Dermis microvascular lymphatic vessel endothelial cell (primary cell): ENCODE data around the gene SLC6A13. TPM values are rescaled to one million over a fixed set of nuclear protein-coding genes. Genes with fewer than 3 reads are reported as not detected.
"Not testable (repeated sequence)": the region's sequence is repeated elsewhere in the genome, so short reads cannot be mapped to it uniquely, and the experiment has no call there.

ENCODE experiments used
- DNase-seq, 2 donors: peaks; one replicate each; pipeline versions ENCODE4 v3.0.0 to v3.0.0-alpha.2; 2010; ENCODE audit warnings: low read depth in 2 of 2
- total RNA-seq: library from RNA; depleted of rRNA; stranded (reverse); fragments of >200 nt; gene quantifications from 2 replicates; pipeline ENCODE4 v1.2.1, GENCODE V29; 2014

The SLC6A13 gene
- total RNA-seq, 1 donor from 2014 or later: 0.13 TPM

DNA sequence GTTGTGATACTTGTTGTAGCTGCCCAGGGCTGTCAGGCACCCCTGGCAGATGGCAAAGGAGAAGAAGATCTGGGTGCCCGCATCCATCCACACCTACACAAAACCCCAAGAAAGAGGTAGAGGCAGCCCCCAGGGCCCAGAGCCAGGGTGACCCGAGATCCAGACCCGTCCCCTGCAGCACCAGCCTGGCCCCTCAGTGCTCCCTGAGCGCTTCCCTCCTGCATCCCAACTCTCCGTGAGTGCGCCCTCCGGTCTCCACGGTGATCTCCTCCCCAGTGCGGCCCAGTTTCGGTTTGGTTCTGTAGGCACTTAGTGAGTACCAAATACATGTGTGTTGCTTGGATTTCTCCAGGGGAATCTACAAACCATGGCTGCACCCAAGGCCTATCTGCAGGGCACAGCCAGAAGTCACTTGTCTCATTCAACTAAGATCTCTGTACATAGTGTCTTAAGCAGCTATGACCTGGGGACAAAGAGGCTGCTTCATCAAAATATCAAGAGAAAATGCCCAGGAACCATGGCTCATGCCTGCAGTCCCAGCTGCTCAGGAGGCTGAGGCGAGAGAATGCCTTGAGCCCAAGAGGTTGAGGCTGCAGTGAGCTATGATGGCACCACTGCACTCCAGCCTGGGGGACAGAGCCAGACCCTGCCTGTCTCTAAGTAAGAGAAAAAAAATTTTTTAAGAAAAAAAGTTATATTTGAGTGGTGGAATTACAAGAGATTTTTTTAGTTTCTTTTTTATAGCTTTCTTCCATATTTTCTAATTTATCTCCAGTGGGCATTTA, 64.5 kb downstream of the SLC6A13 start:
- DNase-seq: no peak

DNA sequence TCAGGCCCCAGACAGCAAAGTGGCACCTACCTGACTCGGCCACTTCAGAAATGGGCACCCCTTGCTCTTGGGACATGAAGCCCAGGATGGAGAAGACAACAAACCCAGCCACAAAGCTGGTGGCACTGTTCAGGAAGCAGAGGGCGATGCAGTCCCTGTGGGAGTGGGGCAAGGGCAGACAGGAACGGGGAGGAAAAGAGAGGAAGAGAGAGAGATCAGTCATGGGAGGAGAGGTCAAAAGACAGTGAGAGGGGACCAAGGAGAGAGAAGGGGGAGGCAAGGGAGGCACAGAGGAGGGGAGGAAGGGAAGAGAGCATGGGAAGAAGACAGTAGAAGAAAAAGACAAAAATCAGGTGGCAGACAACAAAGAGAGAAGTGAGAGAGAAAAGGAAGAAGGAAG, 65.3 kb downstream of the SLC6A13 start:
- no peak for DNase-seq

DNA sequence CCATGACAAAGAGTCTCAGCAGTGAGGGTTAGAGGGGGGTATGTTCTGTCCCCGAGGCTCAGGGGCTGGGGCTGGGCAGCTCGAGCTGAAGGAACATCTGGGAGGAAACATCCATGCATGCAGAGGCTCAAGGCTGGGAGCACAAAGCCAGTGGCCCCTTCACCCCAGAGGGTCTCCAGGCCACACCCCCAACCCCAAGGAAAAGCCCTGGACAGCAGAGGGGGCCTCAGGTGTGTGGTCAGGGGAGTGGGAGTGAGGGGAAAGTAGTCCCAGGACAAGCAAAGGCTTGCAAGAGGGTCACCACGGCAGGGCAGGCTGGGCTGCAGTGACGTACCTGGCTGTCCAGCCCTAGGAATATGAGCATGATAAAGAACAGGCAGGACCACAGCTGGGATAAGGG, 66.2 kb downstream of the SLC6A13 start:
- no peak for DNase-seq

DNA sequence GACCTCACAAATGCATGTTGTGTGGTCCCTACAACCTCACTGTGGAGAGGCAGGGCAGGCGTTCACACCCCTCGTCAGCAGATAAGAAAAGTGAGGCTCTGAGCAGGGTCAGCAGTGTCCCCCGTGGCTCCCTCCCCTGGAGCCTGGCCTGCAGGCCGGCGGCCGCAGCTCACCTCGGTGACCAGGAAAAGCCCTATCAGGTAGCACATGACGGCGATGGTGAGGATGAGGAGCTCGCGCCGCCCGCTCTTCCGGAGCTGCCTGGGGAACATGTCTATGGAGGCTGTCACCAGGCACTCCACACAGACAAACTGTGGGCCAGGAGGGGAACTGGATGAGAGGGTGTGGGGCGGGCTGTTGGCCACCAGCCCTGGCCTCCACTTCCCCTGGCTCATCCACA, 66.7 kb downstream of the SLC6A13 start:
- DNase-seq: no peak

DNA sequence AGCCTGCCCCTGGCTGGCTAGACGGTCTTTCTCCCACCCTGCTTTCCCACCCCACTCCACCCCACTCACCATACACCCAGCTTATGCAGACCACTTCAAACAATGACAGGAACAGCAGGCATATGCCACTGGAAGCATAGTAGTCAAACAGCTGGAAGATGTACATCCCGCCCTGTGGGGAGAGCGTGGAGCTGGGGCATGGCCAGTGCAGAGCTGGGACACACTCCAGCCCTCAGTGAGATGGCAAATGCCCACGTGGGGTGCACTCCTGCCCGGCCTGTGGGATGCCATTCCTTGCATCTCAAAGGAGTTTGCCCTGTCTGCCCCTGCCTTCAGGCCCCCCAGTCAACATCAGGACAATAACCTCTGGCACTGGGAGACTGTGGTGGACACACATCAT, 67.5 kb downstream of the SLC6A13 start:
- DNase-seq: no peak

DNA sequence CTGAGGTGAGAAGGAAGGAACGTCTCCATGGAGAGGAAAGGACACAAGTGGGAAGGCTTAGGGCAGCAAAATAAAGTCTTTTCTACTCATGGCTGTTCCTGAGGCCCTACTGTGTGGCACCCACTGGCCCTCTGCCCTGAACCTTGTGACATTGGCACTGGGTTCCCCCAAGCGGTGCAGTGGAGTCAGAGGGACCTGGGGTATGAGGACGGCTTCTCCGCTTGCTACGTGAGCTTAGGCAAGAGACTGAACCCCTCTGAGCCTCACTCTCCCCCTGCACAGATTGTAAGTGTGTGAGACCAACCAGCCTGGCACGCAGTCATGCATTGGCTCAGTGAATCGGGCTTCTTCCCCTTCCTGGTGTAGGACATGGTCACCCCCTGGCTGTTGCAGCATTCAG, 68.4 kb downstream of the SLC6A13 start:
- DNase-seq: no peak

DNA sequence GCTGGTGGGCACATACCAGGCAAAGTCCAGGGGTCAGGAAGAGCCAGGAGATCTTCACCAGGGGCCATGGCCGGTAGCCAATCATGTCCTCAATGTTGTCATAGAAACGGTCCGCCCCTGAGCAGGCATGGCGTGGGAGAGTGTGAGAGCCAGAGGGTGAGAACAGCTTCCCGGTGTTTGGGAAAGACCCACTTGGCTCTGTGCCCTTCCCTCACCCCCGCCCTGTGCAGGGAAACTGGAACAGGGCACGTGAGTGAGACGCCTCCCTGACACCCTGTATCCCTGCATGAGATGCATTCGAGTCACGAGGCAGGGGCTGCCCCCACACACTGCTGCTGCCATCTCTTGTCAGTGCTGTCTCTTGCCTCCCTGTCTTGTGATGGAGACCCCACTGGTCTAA, 69.4 kb downstream of the SLC6A13 start:
- DNase-seq: no peak

DNA sequence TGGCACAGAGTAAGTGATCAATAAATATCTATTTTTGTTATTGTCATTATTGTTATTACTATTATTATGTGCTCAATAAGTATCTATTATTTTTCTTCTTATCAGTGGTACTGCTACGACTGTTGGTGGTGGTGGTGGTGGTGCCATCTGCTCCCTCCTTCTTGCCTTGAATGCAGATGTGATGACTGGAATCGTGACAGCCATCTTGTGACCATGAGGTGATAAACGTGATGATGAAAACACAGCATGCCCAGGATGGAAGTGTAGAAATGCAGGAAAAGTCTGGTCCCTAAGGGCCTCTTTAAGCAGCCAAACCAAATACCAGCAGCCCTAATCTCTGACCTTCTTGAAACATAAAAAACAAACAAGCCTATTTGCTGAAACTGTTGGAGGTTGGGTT, 71.1 kb downstream of the SLC6A13 start:
- DNase-seq: no peak

DNA sequence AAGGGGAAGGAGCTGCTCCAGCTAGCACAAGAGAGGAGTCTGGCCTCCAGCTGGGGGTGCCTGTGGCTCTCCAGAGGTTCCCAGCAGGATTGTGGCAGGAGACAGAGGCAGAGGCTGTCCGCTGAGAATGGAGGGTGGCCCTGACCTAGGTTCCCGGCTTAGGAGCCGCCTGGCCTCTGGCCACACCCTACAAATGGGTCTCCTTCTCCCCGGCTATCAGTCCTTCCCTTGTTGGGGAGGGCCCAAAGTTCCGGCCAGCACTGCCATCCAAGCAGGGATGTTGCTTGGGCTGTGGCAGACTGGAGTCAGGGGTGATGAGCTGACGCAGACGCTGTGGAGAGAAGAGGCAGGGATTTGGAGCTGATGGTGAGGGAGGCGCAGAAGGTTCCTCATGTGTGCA, 71.8 kb downstream of the SLC6A13 start:
- no peak for DNase-seq

DNA sequence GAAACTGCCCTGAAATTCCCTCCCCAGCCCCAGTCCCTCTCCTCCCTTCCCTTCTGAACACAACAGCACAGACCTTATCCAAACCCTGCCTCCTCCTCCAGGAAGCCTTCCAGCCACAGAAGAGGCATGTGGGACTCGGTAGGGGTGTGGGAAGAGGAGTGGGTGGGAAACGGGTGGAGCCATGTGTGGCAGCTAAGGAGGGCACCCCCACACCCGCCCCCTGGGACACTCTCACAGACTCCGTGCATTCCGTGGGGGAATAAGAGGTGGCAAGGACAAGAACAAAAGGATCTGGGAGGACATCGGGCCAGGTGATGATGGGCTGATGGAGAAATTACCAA, 73.0 kb downstream of the SLC6A13 start:
- DNase-seq: no peak

DNA sequence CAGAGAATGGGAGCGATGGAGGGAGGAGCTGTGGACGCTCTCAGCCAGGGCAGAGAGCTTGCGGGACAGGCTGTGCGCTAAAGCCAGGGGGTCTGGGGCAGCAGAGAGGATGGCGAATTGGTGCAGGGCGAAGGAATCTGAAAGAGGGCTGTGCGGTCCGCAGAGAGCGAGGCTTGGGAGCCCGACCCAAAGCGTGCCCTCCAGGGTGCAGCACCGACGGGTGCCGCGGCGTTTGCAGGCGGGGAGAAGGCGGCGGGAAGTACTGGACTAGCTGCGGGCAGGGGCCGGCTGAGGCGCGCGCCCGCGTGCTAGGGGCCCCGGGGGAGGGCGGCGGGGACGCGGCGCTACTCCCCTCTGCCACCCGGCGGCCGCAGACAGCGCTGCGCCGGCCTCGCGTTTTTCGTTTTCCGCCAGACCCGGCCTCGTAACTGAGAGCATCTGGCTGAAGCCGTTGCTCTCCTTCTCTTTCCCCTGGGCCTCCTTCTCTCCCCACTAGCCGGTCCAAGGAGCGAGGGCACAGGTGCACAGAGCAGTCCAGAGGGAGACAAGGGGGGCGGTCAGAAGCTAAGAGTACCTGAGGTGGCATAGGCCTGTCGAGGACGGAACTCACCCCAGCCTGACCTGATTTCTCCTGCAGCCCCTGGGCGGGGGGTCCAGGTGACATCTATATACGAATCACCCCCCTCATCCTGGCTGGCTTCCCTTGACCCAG, 73.6 kb downstream of the SLC6A13 start:
- peak in 1 of 2 donors; percentile 52 for DNase-seq

DNA sequence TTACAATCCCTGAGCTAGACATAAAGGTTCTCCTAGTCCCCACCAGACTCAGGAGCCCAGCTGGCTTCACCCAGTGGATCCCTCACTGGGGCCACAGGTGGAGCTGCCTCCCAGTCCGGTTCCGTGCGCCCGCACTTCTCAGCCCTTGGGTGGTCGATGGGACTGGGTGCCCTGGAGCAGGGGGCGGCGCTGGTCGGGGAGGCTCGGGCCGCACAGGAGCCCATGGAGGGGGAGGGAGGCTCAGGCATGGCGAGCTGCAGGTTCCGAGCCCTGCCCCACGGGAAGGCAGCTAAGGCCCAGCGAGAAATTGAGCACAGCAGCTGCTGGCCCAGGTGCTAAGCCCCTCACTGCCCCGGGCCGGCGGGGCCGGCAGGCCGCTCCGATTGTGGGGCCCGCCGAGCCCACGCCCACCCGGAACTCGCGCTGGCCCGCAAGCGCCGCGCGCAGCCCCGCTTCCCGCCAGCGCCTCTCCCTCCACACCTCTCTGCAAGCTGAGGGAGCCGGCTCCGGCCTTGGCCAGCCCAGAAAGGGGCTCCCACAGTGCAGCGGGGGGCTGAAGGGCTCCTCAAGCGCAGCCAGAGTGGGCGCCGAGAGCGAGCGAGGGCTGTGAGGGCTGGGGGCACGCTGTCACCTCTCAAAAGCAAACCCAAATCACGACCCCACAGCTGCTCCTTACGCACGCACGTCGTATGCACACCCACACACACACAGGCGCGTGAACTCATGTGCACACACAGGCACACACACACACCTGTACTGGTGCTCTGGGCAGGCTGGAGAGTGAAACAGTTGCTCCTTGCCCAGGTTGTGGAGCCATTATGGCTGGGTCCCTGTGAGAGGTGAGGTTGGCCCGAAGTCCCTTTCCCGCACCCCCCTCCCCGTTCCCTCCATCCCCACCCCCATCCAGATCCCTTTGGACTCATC, 74.4 kb downstream of the SLC6A13 start:
- DNase-seq: not testable (repeated sequence)

DNA sequence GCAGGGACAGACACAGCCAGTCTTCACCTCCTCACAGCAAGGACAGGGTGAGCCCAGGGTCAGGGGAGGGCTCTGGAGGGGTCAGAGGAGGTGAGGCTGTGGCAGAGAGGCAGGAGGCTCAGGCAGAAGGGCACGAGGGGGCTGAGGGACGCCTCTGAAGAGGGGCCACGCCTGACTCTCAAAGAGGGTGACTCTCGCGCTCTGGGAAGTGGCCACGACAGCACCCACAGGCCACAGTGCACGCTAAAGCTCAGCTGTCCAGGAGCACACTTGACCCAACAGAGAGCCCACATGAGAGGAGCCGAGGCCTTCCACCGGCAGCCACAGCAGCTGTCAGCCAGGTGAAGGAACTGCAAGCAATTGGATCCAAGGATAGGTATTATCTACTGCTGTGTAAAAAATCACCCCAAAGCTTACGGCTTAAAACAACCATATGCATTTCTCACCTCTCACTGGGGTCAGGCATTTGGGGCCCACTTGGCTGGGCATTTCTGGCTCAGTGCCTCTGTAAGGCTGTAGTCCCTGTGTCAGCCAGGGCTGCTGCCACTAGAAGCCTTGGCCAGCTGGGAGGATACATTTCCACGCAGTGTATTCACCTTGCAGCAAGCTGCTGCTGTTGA, 76.5 kb downstream of the SLC6A13 start:
- DNase-seq: no peak

DNA sequence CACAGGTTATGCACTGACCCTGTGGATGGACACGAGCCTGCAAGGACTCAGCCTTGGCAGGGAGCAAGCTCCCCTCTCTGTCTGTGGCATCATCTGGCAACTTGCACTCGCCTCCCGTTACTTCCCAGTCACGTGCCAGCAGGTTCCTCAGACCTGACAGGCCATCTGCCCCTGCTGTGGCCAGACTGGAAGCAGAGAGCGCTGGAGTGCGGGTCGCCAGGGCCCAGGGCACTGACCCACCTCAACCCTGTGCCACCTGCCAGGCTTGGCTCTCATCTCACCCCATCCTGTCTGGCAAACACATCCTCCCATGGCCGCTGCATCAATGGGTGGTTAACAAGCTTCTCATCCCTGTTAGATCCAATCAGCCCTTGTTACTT, 77.1 kb downstream of the SLC6A13 start:
- no peak for DNase-seq

DNA sequence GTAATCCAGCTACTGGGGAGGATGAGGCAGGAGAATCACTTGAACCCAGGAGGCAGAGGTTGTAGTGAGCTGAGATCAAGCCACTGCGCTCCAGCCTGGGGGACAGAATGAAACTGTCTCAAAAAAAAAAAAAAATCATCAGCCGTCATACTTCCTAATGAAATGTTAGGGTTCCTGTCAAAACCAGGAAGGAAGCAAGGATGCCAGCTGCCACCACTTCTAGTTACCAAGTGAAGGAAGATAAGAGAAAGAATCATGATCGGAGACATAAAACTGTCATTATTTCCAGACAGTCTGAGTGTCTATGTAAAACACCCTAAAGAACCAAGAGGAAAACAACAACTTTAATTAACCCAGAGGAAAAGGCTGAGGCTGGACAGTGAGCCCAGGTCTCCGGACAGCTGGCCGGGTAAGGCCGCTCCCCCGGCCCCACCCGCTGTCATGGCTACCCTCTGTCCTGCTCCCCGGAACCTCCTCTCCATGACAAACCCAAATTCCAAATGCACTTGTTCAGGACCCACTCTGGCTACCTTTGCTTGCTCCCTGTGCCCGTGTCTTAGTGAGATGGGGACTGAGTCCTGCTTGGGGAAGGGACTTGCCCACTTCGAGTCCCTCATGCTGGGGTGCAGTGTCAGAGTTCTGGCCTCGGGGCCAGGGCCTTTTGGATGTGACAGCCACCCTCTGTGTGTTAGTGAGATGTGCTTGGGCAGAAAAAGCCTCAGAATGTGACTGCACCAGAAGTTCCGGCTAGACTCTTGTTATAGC, 77.6 kb downstream of the SLC6A13 start:
- no peak for DNase-seq

DNA sequence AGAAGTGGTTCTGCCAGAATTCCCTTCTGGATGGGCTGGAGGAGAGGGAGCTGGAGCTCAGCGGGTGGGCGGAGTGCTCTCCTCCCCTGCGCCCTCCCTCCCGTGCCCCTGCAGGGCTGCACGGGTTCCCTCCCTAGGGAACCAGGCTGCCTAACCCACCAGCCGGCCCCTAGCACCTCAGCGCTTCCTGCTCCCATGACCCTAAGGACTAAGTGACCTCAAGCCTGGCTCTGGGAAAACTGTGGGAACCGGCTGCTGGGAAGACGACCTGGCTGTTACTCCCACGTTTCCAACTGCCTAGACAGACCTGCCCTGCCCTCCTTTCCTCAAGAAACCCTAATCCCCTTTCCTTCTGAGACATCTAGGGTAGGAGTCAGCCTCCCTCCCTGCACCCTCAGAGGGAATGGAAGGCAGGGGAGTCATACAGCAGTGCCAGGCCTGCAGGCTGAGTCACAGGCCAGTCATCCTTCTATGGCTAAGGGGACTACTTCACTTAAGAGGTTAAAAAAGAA, 80.2 kb downstream of the SLC6A13 start:
- DNase-seq: no peak

DNA sequence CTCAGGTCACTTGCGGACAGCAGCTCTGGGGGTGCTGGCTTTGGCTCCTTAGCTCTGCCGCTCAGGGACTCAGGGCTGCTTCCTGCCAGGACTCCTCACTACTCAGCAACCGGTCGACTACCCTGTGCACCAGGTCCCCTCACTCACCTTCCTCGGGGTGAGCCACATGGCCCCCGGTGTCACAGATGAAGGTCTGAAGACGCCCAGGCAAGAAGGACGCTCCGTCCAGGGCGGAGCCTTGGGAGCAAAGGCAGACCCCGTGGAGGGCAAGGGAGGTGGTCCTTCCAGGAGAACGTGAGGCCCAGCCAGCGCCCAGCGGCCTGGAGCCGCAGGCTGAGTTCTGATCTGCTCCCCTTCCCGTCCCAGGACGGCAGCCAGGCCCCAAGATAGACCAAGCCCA, 80.7 kb downstream of the SLC6A13 start:
- no peak for DNase-seq

DNA sequence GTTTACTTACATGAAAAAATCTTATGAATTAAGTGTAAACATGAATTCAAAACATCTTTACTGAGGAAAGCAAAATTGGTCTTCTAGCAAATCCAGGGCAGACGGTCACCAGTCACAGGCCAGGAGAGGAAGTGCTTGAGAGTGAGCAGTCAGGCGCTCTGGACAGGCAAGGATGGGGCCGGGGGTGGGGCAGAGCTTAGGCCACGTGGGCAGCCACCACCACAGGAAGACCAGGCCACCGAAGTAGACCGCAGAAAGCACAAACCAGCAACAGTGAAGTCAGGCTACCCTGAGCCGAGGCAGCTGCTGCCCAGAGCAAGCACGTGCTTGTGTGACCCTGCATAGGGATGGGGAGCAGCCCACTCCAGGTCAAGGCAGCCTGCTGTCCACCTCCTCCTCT, 82.2 kb downstream of the SLC6A13 start:
- DNase-seq: peak in 1 of 2 donors; percentile 28

DNA sequence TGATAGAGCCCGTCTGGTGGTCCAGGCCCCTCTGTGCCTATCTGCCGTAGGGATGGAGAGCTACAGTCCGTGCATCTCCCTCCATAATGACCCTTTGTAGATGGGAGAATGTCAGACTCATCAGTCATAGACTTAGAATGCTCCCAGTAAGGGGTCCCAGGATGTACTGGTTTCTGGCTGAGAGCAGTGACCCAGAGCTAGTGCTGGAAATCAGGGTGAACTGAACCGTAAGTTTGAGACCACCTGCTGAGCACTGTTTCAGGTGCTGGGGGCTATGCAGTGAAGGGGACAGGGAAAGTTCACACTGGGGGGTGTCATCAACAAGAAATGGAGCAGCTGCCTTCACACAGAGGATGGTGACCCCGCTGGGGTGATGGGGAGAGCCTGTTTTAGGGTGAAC, 82.8 kb downstream of the SLC6A13 start:
- no peak for DNase-seq

DNA sequence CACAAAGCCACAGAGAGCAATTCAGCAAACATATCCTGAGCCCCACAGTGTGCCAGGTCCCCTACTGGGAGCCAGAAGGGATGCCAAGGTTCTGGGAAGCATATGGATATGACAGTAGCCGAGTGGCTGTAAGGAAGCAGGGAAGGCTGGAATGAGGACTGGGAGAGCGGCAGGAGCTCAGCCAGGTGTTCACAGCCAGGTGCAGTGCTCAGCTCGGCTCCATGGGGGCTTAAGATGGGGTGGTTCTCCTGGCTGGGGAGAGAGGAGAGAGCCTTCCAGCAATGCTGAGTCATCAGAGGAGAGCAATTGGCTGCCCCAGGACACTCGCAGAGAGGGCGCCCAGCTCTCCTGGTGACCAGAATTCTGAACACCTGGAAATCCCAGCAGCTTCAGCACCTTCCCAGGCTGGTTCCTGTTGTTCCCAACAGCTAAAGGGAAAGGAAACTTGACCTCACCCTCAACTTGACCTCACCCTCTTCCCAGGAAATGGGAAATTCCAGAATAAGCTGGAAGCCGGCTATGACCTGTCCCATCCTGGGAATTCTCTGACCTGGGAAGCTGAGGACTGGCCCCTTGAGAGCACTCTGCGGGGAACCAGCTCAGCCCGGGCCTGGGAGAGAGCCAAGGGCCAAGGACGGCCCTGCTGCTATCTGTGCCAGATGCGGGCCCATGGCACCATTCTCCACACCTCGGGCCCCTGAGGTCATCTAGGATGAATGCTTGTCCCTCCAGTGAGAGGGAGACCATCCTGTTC, 83.3 kb downstream of the SLC6A13 start:
- DNase-seq: peak; percentile 43 to 44
